Common myeloid progenitor, CD34-positive (primary cell): ENCODE measurements around the gene CD274.

Experiments
- CTCF ChIA-PET: fragments of 350-600 bp; sonication (Branson Sonifier 250); formaldehyde crosslinking; loops from one replicate; lab custom pipeline; 2021; ENCODE audit warnings: antibody characterized with exemption; lab: Charles Lee
- POLR2A ChIA-PET: fragments of 350-600 bp; sonication (Branson Sonifier 250); formaldehyde crosslinking; loops from one replicate; lab custom pipeline; 2021; ENCODE audit warnings: antibody characterized with exemption; lab: Charles Lee
- DNase-seq, 3 donors: peaks; one replicate each; pipeline versions ENCODE4 v3.0.0 to v3.0.0-alpha.2; 2013
- H3K27ac ChIP-seq, 2 experiments: 1 replicate in 1 of 2; 2 replicates in 1 of 2; pipeline ENCODE4 v1.7.0; 2013; ENCODE audit warnings: inconsistent platforms in 2 of 2, low read length in 2 of 2, mild to moderate bottlenecking in 2 of 2, low read depth in 1 of 2, moderate library complexity in 1 of 2; ENCODE audit not compliant: severe bottlenecking in 2 of 2, insufficient read depth in 1 of 2, poor library complexity in 1 of 2
- H3K27me3 ChIP-seq, 5 experiments: replicated peaks in 2 of 5; 1 replicate in 3 of 5; 2 replicates in 2 of 5; pipeline versions ENCODE4 v1.6.1 to v1.7.0; 2013; ENCODE audit warnings: low read length in 4 of 5, mild to moderate bottlenecking in 2 of 5, moderate library complexity in 2 of 5, inconsistent platforms in 1 of 5; ENCODE audit not compliant: insufficient read depth in 5 of 5, control insufficient read depth in 4 of 5
- H3K36me3 ChIP-seq, 4 experiments: 1 replicate in 2 of 4; 2 replicates in 2 of 4; pipeline versions ENCODE4 v1.6.1 to v1.7.0; 2013; ENCODE audit warnings: low read length in 3 of 4, control low read depth in 1 of 4, mild to moderate bottlenecking in 1 of 4; ENCODE audit not compliant: control insufficient read depth in 4 of 4, insufficient read depth in 4 of 4
- H3K4me1 ChIP-seq, 4 experiments: 1 replicate in 3 of 4; 2 replicates in 1 of 4; pipeline versions ENCODE4 v1.6.1 to v1.7.1; 2013; ENCODE audit warnings: low read length in 3 of 4, mild to moderate bottlenecking in 3 of 4, control low read depth in 1 of 4, inconsistent platforms in 1 of 4, moderate library complexity in 1 of 4; ENCODE audit not compliant: control insufficient read depth in 4 of 4, insufficient read depth in 4 of 4; ENCODE audit errors: control extremely low read depth in 1 of 4
- H3K4me3 ChIP-seq, 7 experiments: 1 replicate in 4 of 7; 2 replicates in 3 of 7; pipeline versions ENCODE4 v1.5.1 to v1.7.0; 2013; ENCODE audit warnings: mild to moderate bottlenecking in 7 of 7, low read length in 6 of 7, moderate library complexity in 6 of 7, inconsistent platforms in 2 of 7, low read depth in 2 of 7, control low read depth in 1 of 7; ENCODE audit not compliant: insufficient read depth in 4 of 7, control insufficient read depth in 1 of 7; ENCODE audit errors: extremely low read depth in 1 of 7
- H3K9me3 ChIP-seq, 5 experiments: 1 replicate in 4 of 5; 2 replicates in 1 of 5; pipeline versions ENCODE4 v1.6.1 to v1.7.1; 2013; ENCODE audit warnings: low read length in 4 of 5, mild to moderate bottlenecking in 2 of 5, inconsistent platforms in 1 of 5, low read depth in 1 of 5, moderate library complexity in 1 of 5; ENCODE audit not compliant: control insufficient read depth in 4 of 5, insufficient read depth in 2 of 5; ENCODE audit errors: control extremely low read depth in 1 of 5
- WGBS: methylation state at CpG from one replicate; pipeline ENCODE4 v1.1.5; 2013; ENCODE audit not compliant: insufficient coverage; 5-methylcytosine and 5-hydroxymethylcytosine counted together

Gene CD274

DNA sequence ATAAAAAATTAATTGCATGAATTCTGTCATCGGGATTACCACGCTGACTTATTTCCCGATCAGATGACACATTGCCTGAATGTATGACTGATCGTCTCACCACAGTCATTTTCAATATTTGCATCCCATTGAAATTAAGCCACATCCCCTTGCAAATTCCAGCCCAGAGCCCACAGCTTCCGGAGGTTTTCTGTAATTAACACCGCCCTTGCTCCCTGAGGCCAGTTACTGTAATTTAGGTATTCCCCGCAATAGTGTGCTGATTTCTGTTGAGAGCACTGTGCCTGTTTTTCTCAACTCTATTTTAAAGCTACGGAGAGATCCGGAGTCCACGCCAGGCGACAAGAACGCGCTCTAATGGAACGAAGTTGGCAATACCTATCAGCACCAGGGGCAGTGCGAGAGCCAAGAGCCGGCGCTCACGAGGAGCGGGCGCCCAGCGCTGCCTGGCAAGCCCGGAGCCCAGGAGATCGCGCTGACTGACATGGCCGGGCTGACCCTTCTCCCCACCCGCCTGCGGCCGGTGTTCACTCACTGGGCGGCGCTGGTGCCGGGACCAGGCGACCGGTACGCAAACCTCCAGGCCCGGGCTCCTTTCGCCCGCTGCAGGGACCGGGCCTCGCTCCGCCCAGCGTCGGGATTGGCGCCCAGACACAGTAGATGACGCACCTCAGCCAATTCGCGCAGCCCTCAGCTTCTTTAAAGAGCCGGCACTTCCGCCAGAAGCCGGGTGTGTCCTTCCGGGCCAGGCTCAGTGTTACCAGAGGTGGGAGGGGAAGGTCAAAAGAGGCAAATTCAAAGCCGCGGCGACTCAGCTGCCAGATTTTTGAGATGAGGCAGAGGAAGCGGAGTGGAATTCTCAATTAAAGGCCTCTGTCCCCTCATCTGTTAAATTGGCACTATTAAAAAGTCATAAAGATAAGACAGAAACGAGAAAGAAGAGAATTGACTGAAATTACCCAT lies 12.8 kb upstream of the CD274 start, which contains the start of gene PLGRKT:
PLGRKT (minus strand) TSS at position 672 of the 963 bp plus-strand sequence. CDS start 5,948 bp downstream, outside the sequence.
- WGBS, result under 1% methylated on average over 45 of the region's 55 CpGs
- ChIA-PET POLR2A (interaction anchor here (1.0 kb wide), 1 partner anchor 12 kb away, joined by 6 read pairs; the partner anchor contains the start of gene CD274), CTCF (interaction anchor here (0.7 to 1.3 kb wide), 6 partner anchors 11 to 679 kb away, joined by 3 to 4 read pairs (median 3); no protein-coding TSS in a partner anchor)
- peak; percentile 89 to 96 (median 94) for DNase-seq
- Histone ChIP-seq H3K27ac (peak within 1 kb of the TSS; percentile 43 to 89), H3K4me3 (peak within 1 kb of the TSS; percentile 71 to 88 (median 76)), H3K27me3 (no peaks in the 10 kb centered on the region), H3K9me3 (no peaks in the 10 kb centered on the region), H3K4me1 (peaks cover 8 to 21% (median 17%) of the 10 kb centered on the region in 4 experiments), H3K36me3 (peaks cover 0 to 7% (median 3%) of the 10 kb centered on the region in 4 experiments)

GRCh38 chr9:5438301-5439162 lies 11.8 kb upstream of the CD274 start:
- CTCF ChIA-PET, result interaction anchor here (1.0 to 6.0 kb wide), 11 partner anchors 11 to 1124 kb away, joined by 3 to 55 read pairs (median 4); partner anchors contain the start of gene CD274
- 69% methylated on average over 18 of the region's 21 CpGs for WGBS
- POLR2A ChIA-PET, result no interaction called here

GRCh38 chr9:5440426-5440825 lies 9.9 kb upstream of the CD274 start:
- Histone ChIP-seq H3K4me3 (no peak overlapping the region), H3K9me3 (no peaks in the 10 kb centered on the region), H3K36me3 (peaks cover 0 to 4% (median 2%) of the 10 kb centered on the region in 4 experiments), H3K4me1 (peaks cover 8 to 21% (median 17%) of the 10 kb centered on the region in 4 experiments), H3K27ac (no peak overlapping the region), H3K27me3 (no peaks in the 10 kb centered on the region)
- WGBS, result 100% methylated on average over 1 of the region's 3 CpGs
- ChIA-PET POLR2A (no interaction called here), CTCF (interaction anchor here (0.9 to 6.0 kb wide), 8 partner anchors 10 to 1126 kb away, joined by 3 to 55 read pairs (median 6); partner anchors contain the start of gene CD274)
- DNase-seq, result no peak

More at GRCh38 chr9:5438301-5439162, 11.8 kb upstream of the CD274 start:
- Histone ChIP-seq H3K4me1 (peaks cover 8 to 21% (median 17%) of the 10 kb centered on the region in 4 experiments), H3K4me3 (peak overlapping the region; percentile 6 to 88 (median 76)), H3K27ac (peak overlapping the region in 1 of 2 experiments; percentile 89), H3K27me3 (no peaks in the 10 kb centered on the region), H3K9me3 (no peaks in the 10 kb centered on the region), H3K36me3 (peaks cover 0 to 7% (median 3%) of the 10 kb centered on the region in 4 experiments)
- DNase-seq, result peak in 2 of 3 donors; percentile 52 to 61

- H3K9me3 ChIP-seq, result no peaks in the 10 kb centered on the region
- POLR2A ChIA-PET, result no interaction called here
- WGBS, result 100% methylated on average over 1 of the region's 2 CpGs
These were observed 9.3 kb upstream of the CD274 start for GRCh38 chr9:5441043-5441442.

DNA sequence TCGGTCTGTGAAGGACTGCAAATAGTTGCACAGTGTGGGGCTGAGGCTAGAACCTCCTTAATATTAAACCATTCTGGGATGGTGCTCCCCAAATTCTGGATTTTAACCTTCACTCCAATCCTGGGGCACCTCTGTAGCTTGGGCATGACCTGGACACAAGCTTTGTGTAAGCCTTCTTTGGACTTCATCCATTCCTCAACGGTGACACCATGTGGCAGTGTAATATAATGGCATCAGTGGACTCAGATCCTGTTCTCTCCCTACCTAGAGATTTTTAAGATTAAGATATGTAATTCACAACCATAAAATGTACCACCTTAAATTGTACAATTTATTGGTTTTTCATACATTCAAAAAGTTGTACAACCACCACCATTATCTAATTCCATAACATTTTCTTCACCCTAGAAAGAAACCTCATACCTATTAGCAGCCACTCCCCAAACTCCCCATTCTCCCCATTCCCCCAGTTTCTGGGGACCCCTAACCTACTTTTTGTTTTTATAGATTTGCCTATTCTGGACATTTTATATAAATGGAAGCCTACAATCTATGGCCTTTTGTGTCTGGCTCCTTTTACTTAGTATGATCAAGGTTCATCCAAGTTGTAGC lies 7.8 kb upstream of the CD274 start:
- Histone ChIP-seq H3K4me3 (no peak overlapping the region), H3K27me3 (no peaks in the 10 kb centered on the region), H3K9me3 (no peaks in the 10 kb centered on the region), H3K36me3 (no peaks in the 10 kb centered on the region), H3K27ac (no peak overlapping the region), H3K4me1 (peaks cover 0 to 23% (median 7%) of the 10 kb centered on the region in 4 experiments)
- WGBS, result 100% methylated on average over 1 of the region's 2 CpGs
- peak; percentile 60 to 72 (median 71) for DNase-seq
- CTCF ChIA-PET, result interaction anchor here (1.0 to 6.0 kb wide), 11 partner anchors 7 to 256 kb away, joined by 3 to 55 read pairs (median 4); partner anchors contain the start of gene CD274
- POLR2A ChIA-PET, result no interaction called here

More at GRCh38 chr9:5441043-5441442, 9.3 kb upstream of the CD274 start:
- H3K27me3 ChIP-seq, result no peaks in the 10 kb centered on the region
- no peak overlapping the region for H3K27ac ChIP-seq
- peaks cover 0 to under 1% (median 0%) of the 10 kb centered on the region in 4 experiments for H3K36me3 ChIP-seq
- peaks cover 8 to 21% (median 16%) of the 10 kb centered on the region in 4 experiments for H3K4me1 ChIP-seq
- no peak overlapping the region for H3K4me3 ChIP-seq
- CTCF ChIA-PET, result interaction anchor here (1.4 to 6.0 kb wide), 4 partner anchors 9 to 155 kb away, joined by 5 to 55 read pairs (median 19); partner anchors contain the start of gene CD274
- DNase-seq, result no peak

- CTCF ChIA-PET, result interaction anchor here (0.9 to 6.0 kb wide), 9 partner anchors 15 to 456 kb away, joined by 3 to 55 read pairs (median 5); no protein-coding TSS in a partner anchor
- POLR2A ChIA-PET, result no interaction called here
- H3K4me3 ChIP-seq, result no peak overlapping the region
These were observed 6.5 kb upstream of the CD274 start for GRCh38 chr9:5443850-5444249.

More at GRCh38 chr9:5443850-5444249, 6.5 kb upstream of the CD274 start:
- WGBS, result 94% methylated on average over 2 of the region's 2 CpGs
- H3K27ac ChIP-seq, result no peak overlapping the region
- no peaks in the 10 kb centered on the region for H3K9me3 ChIP-seq
- H3K27me3 ChIP-seq, result no peaks in the 10 kb centered on the region
- no peaks in the 10 kb centered on the region for H3K36me3 ChIP-seq
- H3K4me1 ChIP-seq, result peaks cover 0 to 17% (median 0%) of the 10 kb centered on the region in 4 experiments
- no peak for DNase-seq
